ENCODE results near the gene APOBEC3F.

- TF ChIP-seq EZH2 (IDR thresholded peaks at IDR 0.05; ENCODE audit: borderline replicate concordance, low read depth, low read length, severe bottlenecking) (no peak), CTCF (IDR thresholded peaks at IDR 0.05; ENCODE audit: borderline replicate concordance, extremely low read depth, low read length, poor library complexity, severe bottlenecking) (no peak)
Measured at GRCh38 chr22:39073981-39074380, 33.3 kb downstream of the APOBEC3F start.
